ENCODE results near the gene CNN2. TPM values are rescaled to one million over a fixed set of nuclear protein-coding genes. Genes with fewer than 3 reads are reported as not detected.
A peak's percentile ranks its signal among the peaks of the same experiment; 100 is the strongest.

Gene CNN2
- total and polyA plus RNA-seq, 3 experiments from 2014 or later = 78.1 to 792 (median 78.9) TPM

DNA sequence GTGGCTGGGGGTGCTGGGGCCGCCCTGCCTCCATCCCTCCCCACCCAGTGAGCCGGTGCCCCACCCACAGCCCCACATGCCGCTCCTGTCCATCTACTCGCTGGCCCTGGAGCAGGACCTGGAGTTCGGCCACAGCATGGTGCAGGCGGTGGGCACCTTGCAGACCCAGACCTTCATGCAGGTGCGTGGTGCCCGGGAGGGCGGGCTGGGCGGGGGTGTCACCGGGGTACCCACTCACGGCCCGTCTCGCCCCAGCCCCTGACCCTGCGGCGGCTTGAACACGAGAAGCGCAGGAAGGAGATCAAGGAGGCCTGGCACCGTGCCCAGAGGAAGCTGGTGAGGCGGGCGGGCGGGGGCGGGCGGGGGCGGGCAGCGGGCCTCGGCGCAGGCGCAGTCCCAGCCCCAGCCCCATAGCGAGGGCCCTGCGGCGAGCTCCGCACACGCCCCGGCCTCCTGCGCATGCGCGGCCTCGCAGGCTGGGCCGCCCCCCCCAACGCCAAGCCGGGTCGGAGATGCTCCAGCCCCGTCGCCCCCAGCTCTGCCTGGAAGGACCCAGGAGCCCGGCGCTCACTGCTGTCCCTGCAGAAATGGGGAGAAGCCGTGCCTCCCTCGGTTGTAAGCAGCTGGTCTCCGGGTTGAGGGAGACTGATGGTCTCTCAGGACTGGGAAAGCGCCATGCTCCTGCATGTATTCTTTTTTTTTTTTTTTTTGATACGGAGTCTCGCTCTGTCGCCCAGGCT lies 48.3 kb downstream of the CNN2 start:
- Mint-ChIP-seq H3K4me3 (peak overlapping the region in 6 of 7 donors; percentile 63 to 95 (median 74)), H3K27ac (peak overlapping the region; percentile 66 to 100 (median 96)), H3K27me3 (peaks cover 0 to 6% of the 10 kb centered on the region in 2 donors), H3K36me3 (peaks cover 16 to 68% (median 16%) of the 10 kb centered on the region in 3 donors), H3K9me3 (no peaks in the 10 kb centered on the region), H3K4me1 (peaks cover 38 to 65% (median 47%) of the 10 kb centered on the region in 3 donors)
- peak overlapping the region; percentile 34 for H3K4me3 ChIP-seq (ENCODE audit: low read length)
- CTCF ChIA-PET = interaction anchor here (0.6 to 18.7 kb wide), 8 partner anchors 9 to 170 kb away, joined by 3 to 264 read pairs (median 6); partner anchors contain the start of genes ARHGAP45 and ATP5F1D
- H3K36me3 ChIP-seq (ENCODE audit: insufficient read depth, low read length) = peaks cover 47% of the 10 kb centered on the region
- H3K27me3 ChIP-seq (ENCODE audit: insufficient read depth, low read length, poor library complexity, severe bottlenecking) = no peaks in the 10 kb centered on the region
- DNase-seq = peak; percentile 92 to 98 (median 94)
- H3K27ac ChIP-seq (ENCODE audit: low read depth, low read length) = peak overlapping the region; percentile 43
- H3K9me3 ChIP-seq (ENCODE audit: low read length) = no peaks in the 10 kb centered on the region
- POLR2A ChIA-PET = interaction anchor here (0.5 to 18.2 kb wide), 19 partner anchors 3 to 808 kb away, joined by 3 to 737 read pairs (median 4); partner anchors contain the start of genes ABCA7, ARHGAP45, CIRBP and CNN2
- peaks cover 80% of the 10 kb centered on the region for H3K4me1 ChIP-seq (ENCODE audit: insufficient read depth, low read length)

DNA sequence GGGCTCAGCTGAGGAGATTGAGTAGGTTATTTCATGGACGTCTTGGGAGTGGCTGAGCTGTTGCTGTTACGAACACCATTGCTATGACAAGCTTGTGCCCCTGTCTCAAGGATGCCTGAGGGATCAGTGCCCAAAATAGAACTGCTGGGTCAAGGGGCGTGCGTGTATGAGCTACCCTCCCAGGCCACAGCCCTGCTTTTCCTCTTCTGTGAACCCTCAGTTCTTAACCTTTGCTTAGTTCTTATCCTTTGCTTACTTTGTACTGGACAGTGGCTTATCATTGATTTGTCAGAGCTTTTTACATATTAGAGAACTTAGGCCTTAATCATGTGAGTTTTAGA lies 49.6 kb downstream of the CNN2 start:
- Mint-ChIP-seq H3K4me3 (peak overlapping the region; percentile 63 to 95 (median 75)), H3K27me3 (peaks cover 0 to 6% of the 10 kb centered on the region in 2 donors), H3K36me3 (peaks cover 16 to 72% (median 16%) of the 10 kb centered on the region in 3 donors), H3K27ac (peak overlapping the region; percentile 89 to 100 (median 97)), H3K9me3 (no peaks in the 10 kb centered on the region), H3K4me1 (peaks cover 43 to 74% (median 44%) of the 10 kb centered on the region in 3 donors)
- peaks cover 82% of the 10 kb centered on the region for H3K4me1 ChIP-seq (ENCODE audit: insufficient read depth, low read length)
- H3K4me3 ChIP-seq (ENCODE audit: low read length) = peak overlapping the region; percentile 8
- DNase-seq = no peak
- CTCF ChIA-PET = interaction anchor here (1.3 to 18.7 kb wide), 9 partner anchors 10 to 213 kb away, joined by 3 to 264 read pairs (median 7); partner anchors contain the start of gene ARHGAP45
- peaks cover 55% of the 10 kb centered on the region for H3K36me3 ChIP-seq (ENCODE audit: insufficient read depth, low read length)
- POLR2A ChIA-PET = interaction anchor here (0.7 to 18.2 kb wide), 10 partner anchors 4 to 193 kb away, joined by 3 to 737 read pairs (median 14); partner anchors contain the start of genes ABCA7, ARHGAP45, CIRBP and CNN2
- H3K27ac ChIP-seq (ENCODE audit: low read depth, low read length) = peak overlapping the region; percentile 11
- H3K27me3 ChIP-seq (ENCODE audit: insufficient read depth, low read length, poor library complexity, severe bottlenecking) = no peaks in the 10 kb centered on the region
- H3K9me3 ChIP-seq (ENCODE audit: low read length) = no peaks in the 10 kb centered on the region

- Mint-ChIP-seq H3K9me3 (no peaks in the 10 kb centered on the region), H3K27ac (peak overlapping the region; percentile 89 to 100 (median 97)), H3K4me3 (peak overlapping the region; percentile 83 to 95 (median 86)), H3K27me3 (peaks cover 0 to 6% of the 10 kb centered on the region in 2 donors), H3K4me1 (peaks cover 40 to 77% (median 41%) of the 10 kb centered on the region in 3 donors), H3K36me3 (peaks cover 13 to 75% (median 13%) of the 10 kb centered on the region in 3 donors)
- Histone ChIP-seq H3K9me3 (ENCODE audit: low read length) (no peaks in the 10 kb centered on the region), H3K27ac (ENCODE audit: low read depth, low read length) (peak overlapping the region; percentile 91), H3K36me3 (ENCODE audit: insufficient read depth, low read length) (peaks cover 63% of the 10 kb centered on the region), H3K4me3 (ENCODE audit: low read length) (peak overlapping the region; percentile 85), H3K27me3 (ENCODE audit: insufficient read depth, low read length, poor library complexity, severe bottlenecking) (no peaks in the 10 kb centered on the region), H3K4me1 (ENCODE audit: insufficient read depth, low read length) (peaks cover 85% of the 10 kb centered on the region)
- ChIA-PET CTCF (interaction anchor here (0.7 to 18.7 kb wide), 8 partner anchors 10 to 189 kb away, joined by 3 to 264 read pairs (median 8); partner anchors contain the start of genes ARHGAP45 and CNN2), POLR2A (interaction anchor here (0.6 to 18.2 kb wide), 12 partner anchors 5 to 416 kb away, joined by 3 to 737 read pairs (median 10); partner anchors contain the start of genes ABCA7, ARHGAP45, CIRBP and CNN2)
- peak; percentile 89 to 98 (median 96) for DNase-seq
Measured at GRCh38 chr19:1076951-1077350, 50.5 kb downstream of the CNN2 start.

GRCh38 chr19:1079566-1080111 lies 53.2 kb downstream of the CNN2 start:
- peaks cover 78% of the 10 kb centered on the region for H3K4me1 ChIP-seq (ENCODE audit: insufficient read depth, low read length)
- no peaks in the 10 kb centered on the region for H3K27me3 ChIP-seq (ENCODE audit: insufficient read depth, low read length, poor library complexity, severe bottlenecking)
- H3K27ac Mint-ChIP-seq = peak overlapping the region; percentile 37 to 100 (median 86)
- peaks cover 33 to 70% (median 39%) of the 10 kb centered on the region in 3 donors for H3K4me1 Mint-ChIP-seq
- DNase-seq = peak in 4 of 5 donors; percentile 44 to 82 (median 60)
- H3K36me3 Mint-ChIP-seq = peaks cover 10 to 74% (median 12%) of the 10 kb centered on the region in 3 donors
- H3K27me3 Mint-ChIP-seq = peaks cover 0 to 6% of the 10 kb centered on the region in 2 donors
- H3K9me3 ChIP-seq (ENCODE audit: low read length) = no peaks in the 10 kb centered on the region
- H3K4me3 ChIP-seq (ENCODE audit: low read length) = peak overlapping the region; percentile 47
- H3K27ac ChIP-seq (ENCODE audit: low read depth, low read length) = peak overlapping the region; percentile 9
- no peaks in the 10 kb centered on the region for H3K9me3 Mint-ChIP-seq
- H3K4me3 Mint-ChIP-seq = peak overlapping the region; percentile 61 to 95 (median 83)
- peaks cover 59% of the 10 kb centered on the region for H3K36me3 ChIP-seq (ENCODE audit: insufficient read depth, low read length)
- POLR2A ChIA-PET = interaction anchor here (1.0 to 18.2 kb wide), 6 partner anchors 3 to 189 kb away, joined by 3 to 737 read pairs (median 74); partner anchors contain the start of genes ABCA7, ARHGAP45, CIRBP and CNN2
- CTCF ChIA-PET = interaction anchor here (1.1 to 18.7 kb wide), 6 partner anchors 8 to 58 kb away, joined by 3 to 264 read pairs (median 6); partner anchors contain the start of gene ARHGAP45

DNA sequence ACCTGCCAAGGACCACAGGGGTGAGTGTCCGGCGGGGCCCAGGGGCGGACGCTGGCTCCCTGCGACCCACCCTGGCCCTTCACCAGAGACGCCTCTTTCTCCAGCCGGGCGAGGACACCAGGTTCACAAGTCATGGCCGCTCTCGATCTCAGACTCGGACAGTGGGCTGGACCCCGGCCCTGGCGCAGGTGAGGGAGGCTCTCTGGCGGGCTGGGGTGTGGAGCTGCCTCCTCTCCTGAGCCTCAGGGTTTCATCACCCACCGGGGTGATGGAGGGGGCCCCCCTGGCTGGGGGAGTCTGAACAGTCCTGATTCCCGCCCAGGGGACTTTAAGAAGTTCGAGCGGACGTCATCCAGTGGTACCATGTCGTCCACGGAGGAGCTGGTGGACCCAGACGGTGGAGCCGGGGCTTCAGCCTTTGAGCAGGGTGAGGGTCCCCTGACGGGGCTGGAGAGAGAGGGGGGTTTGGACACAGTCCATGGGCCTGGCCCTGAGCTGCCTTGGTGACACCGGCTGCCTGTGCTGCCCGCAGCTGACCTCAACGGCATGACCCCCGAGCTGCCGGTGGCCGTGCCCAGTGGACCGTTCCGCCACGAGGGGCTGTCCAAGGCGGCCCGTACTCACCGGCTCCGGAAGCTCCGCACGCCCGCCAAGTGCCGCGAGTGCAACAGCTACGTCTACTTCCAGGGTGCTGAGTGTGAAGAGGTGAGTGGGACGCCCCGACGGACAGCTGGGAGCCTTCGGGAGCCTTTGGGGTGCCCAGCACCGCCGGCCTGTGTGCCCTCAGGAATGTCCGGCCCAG lies 54.2 kb downstream of the CNN2 start:
- H3K4me1 ChIP-seq (ENCODE audit: insufficient read depth, low read length) = peaks cover 70% of the 10 kb centered on the region
- DNase-seq = peak in 2 of 5 donors; percentile 27 to 53
- H3K27ac ChIP-seq (ENCODE audit: low read depth, low read length) = no peak overlapping the region
- peak overlapping the region in 5 of 7 donors; percentile 29 to 69 (median 44) for H3K4me3 Mint-ChIP-seq
- no peak overlapping the region for H3K4me3 ChIP-seq (ENCODE audit: low read length)
- H3K36me3 ChIP-seq (ENCODE audit: insufficient read depth, low read length) = peaks cover 62% of the 10 kb centered on the region
- ChIA-PET CTCF (interaction anchor here (1.1 to 18.7 kb wide), 9 partner anchors 7 to 59 kb away, joined by 3 to 264 read pairs (median 4); partner anchors contain the start of genes ABCA7 and ARHGAP45), POLR2A (interaction anchor here (0.6 to 18.2 kb wide), 11 partner anchors 2 to 189 kb away, joined by 3 to 737 read pairs (median 4); partner anchors contain the start of genes ABCA7, ARHGAP45, CIRBP and CNN2)
- no peaks in the 10 kb centered on the region for H3K9me3 ChIP-seq (ENCODE audit: low read length)
- H3K9me3 Mint-ChIP-seq = no peaks in the 10 kb centered on the region
- H3K27me3 Mint-ChIP-seq = peaks cover 0 to 7% of the 10 kb centered on the region in 2 donors
- H3K27me3 ChIP-seq (ENCODE audit: insufficient read depth, low read length, poor library complexity, severe bottlenecking) = no peaks in the 10 kb centered on the region
- H3K27ac Mint-ChIP-seq = peak overlapping the region in 7 of 8 donors; percentile 21 to 82 (median 61)
- H3K36me3 Mint-ChIP-seq = peaks cover 8 to 79% (median 10%) of the 10 kb centered on the region in 3 donors
- H3K4me1 Mint-ChIP-seq = peaks cover 39 to 75% (median 45%) of the 10 kb centered on the region in 3 donors

- ChIA-PET CTCF (interaction anchor here (1.4 to 18.7 kb wide), 7 partner anchors 6 to 54 kb away, joined by 3 to 264 read pairs (median 7); partner anchors contain the start of gene ARHGAP45), POLR2A (interaction anchor here (0.6 to 18.2 kb wide), 10 partner anchors 9 to 224 kb away, joined by 3 to 737 read pairs (median 4); partner anchors contain the start of genes ABCA7, ARHGAP45 and CNN2)
- Mint-ChIP-seq H3K27ac (peak overlapping the region; percentile 75 to 93 (median 82)), H3K36me3 (peaks cover 2 to 80% (median 3%) of the 10 kb centered on the region in 3 donors), H3K4me1 (peaks cover 32 to 76% (median 36%) of the 10 kb centered on the region in 3 donors), H3K27me3 (peaks cover 0 to 7% of the 10 kb centered on the region in 2 donors), H3K4me3 (peak overlapping the region; percentile 39 to 90 (median 57)), H3K9me3 (no peaks in the 10 kb centered on the region)
- H3K36me3 ChIP-seq (ENCODE audit: insufficient read depth, low read length) = peaks cover 61% of the 10 kb centered on the region
- no peaks in the 10 kb centered on the region for H3K27me3 ChIP-seq (ENCODE audit: insufficient read depth, low read length, poor library complexity, severe bottlenecking)
- H3K4me1 ChIP-seq (ENCODE audit: insufficient read depth, low read length) = peaks cover 66% of the 10 kb centered on the region
- H3K4me3 ChIP-seq (ENCODE audit: low read length) = no peak overlapping the region
- H3K27ac ChIP-seq (ENCODE audit: low read depth, low read length) = peak overlapping the region; percentile 24
- peak in 1 of 5 donors; percentile 56 for DNase-seq
- H3K9me3 ChIP-seq (ENCODE audit: low read length) = no peaks in the 10 kb centered on the region
Measured at GRCh38 chr19:1081301-1082164, 55.1 kb downstream of the CNN2 start.

All from CD8-positive, alpha-beta memory T cell (primary cell).